Motor neuron (in vitro differentiated cells): ENCODE data around the gene SERTM1. TPM values are rescaled to one million over a fixed set of nuclear protein-coding genes. Genes with fewer than 3 reads are reported as not detected.
A peak's percentile ranks its signal among the peaks of the same experiment; 100 is the strongest.

Source experiments
- ATAC-seq, 8 experiments: fragments of 200-7000 bp; cut with Tn5 transposase; replicated peaks in 6 of 8; 2 replicates each; pipeline ENCODE4 v1.8.0; 2021; ENCODE audit warnings: mild to moderate bottlenecking in 8 of 8, moderate library complexity in 8 of 8
- H3K27ac ChIP-seq, 2 donors: fragments of 250-450 bp; sonication (Bioruptor Pico); 2 replicates each; pipeline ENCODE4 v1.9.0; 2021; ENCODE audit warnings: antibody characterized with exemption in 2 of 2, mild to moderate bottlenecking in 2 of 2, moderate library complexity in 1 of 2
- H3K4me1 ChIP-seq, 2 donors: fragments of 250-450 bp; sonication (Bioruptor Pico); replicated peaks in 1 of 2; 2 replicates each; pipeline ENCODE4 v1.6.1; 2021; ENCODE audit warnings: antibody characterized with exemption in 2 of 2, mild to moderate bottlenecking in 2 of 2, moderate library complexity in 1 of 2
- H3K4me3 ChIP-seq, 5 donors: fragments of 250-450 bp; sonication (Bioruptor Pico); 2 replicates each; pipeline ENCODE4 v1.9.0; 2021; ENCODE audit warnings: antibody characterized with exemption in 5 of 5, mild to moderate bottlenecking in 5 of 5, moderate library complexity in 4 of 5
- WGBS, 10 experiments: fragments of 450-650 bp; shearing (Covaris generic); methylation state at CpG; one replicate each; pipeline ENCODE4 v1.0.0; 2022; 5-methylcytosine and 5-hydroxymethylcytosine counted together
- in situ Hi-C, 9 experiments: fragments of 400-800 bp; cut with MboI; loops; one replicate each; pipeline ENCODE4 v1.15.0; 2021; ENCODE audit warnings: low sequenced_read_pairs in 9 of 9, low pct_unique_long_range_greater_than_20kb in 2 of 9; ENCODE audit not compliant: unreplicated experiment in 9 of 9
- total RNA-seq, 8 experiments: library from RNA; unstranded; fragments of 300-600 nt; gene quantifications; 2 replicates each; pipeline versions ENCODE4 v1.2.3 to v1.2.4, GENCODE V29; 2022

SERTM1 gene
- 10 to 100 TPM in 1 of 8 experiments, under 1 TPM in 6, not detected in 1; 0.05 to 41.2 (median 0.38) TPM for total RNA-seq

DNA sequence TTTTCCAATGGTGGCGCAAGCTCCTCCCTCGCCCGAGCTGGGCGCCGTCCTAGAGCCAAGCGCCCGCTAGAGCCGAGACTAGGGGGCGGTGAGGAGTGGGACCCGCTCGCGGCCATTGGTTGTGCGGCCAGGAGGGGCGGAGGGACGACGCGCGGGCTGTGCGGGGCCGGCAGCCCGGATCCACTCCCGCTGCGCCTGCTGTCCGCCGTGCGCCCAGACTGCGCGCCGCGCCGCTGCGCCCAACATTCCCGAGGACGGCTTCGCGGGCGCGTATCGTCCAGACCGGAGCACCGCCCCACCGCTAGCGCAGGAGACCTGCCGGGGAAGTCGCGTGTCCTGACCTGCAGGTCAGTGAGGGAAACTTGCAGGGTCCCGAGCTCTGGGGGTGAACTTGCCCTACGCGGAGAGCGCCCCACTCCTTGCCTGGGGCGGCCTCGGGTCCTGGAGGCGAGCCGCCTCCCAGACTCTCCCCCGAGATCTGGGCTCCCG lies at the start of gene SERTM1:
Gene SERTM1 (plus strand): TSS at position 183 of the 489 bp plus-strand sequence. CDS start 21,059 bp downstream, outside the sequence.
- no peak within 1 kb of the TSS for H3K27ac ChIP-seq
- WGBS, 10 experiments = no CpG with 5 or more reads among the region's 56 CpGs

DNA sequence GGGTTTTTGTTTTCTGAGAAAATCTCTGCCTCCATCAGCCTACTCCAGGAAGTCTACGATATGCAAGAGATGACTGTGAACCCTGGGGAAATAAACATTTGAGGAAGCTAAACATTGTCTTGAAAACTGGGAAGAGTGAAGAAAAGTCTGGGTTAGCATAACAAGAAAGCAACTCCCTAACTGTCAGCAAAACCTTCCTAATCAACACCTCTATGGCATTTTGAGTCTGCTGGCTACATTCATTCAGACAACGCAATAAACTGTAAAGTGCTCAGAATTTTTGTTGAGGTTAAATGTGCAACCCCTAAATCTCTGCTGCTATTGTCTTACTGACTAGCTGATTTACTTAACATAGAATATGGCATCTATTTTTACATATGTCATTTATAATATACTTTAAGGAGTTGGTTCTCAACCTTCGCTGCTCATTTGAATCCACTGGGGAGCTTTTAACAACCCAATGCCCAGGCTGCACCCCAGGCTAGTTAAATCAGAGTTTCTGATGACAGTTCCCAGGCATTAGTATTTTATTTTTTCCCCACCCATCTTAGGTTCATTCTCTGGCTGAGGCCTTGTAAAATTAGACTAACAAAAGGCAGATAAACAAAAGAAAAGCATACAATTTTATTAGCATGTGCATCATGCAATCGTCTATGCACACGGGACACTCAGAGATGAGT lies 45.3 kb upstream of the SERTM1 start:
- H3K4me3 ChIP-seq = no peak overlapping the region
- in situ Hi-C loops = no loop called here
- peaks cover 2 to 13% of the 10 kb centered on the region in 2 donors for H3K4me1 ChIP-seq
- ATAC-seq = peak in 4 of 8 experiments; percentile 27 to 72 (median 50)
- H3K27ac ChIP-seq = no peak overlapping the region
- WGBS, 10 experiments = 0 to 85% (median 26%) methylated on average over 2 to 5 of the region's 5 CpGs; no CpG with 5 or more reads in 1 of the 10 experiments

More for the DNA sequence above, at the start of gene SERTM1:
- in situ Hi-C loops = no loop called here
- Histone ChIP-seq H3K4me3 (peak within 1 kb of the TSS; percentile 36 to 49 (median 41)), H3K4me1 (no peaks in the 10 kb centered on the region)
- peak; percentile 81 to 100 (median 98) for ATAC-seq

DNA sequence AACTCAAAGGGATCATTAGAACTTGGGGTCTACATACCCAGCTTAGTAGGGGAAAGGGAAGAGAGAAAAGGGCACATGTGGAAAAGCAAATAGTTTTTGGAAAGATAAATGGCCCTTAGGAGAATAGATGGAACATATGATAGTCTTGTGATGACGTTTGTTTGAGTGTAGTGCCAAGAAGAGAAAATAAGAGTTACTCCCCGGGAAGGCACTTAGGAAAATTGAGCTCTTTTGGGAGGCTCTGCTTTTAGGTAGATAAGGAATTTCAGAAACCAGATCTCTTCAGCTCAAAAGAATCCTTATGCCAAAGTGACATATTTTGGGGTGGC lies 44.8 kb upstream of the SERTM1 start:
- H3K4me1 ChIP-seq = peaks cover 2 to 13% of the 10 kb centered on the region in 2 donors
- no peak overlapping the region for H3K27ac ChIP-seq
- WGBS, 10 experiments = 0 to 88% (median 44%) methylated on average over 1 to 2 of the region's 2 CpGs; no CpG with 5 or more reads in 1 of the 10 experiments
- ATAC-seq = peak in 2 of 8 experiments; percentile 12 to 21
- in situ Hi-C loops = no loop called here
- H3K4me3 ChIP-seq = no peak overlapping the region

DNA sequence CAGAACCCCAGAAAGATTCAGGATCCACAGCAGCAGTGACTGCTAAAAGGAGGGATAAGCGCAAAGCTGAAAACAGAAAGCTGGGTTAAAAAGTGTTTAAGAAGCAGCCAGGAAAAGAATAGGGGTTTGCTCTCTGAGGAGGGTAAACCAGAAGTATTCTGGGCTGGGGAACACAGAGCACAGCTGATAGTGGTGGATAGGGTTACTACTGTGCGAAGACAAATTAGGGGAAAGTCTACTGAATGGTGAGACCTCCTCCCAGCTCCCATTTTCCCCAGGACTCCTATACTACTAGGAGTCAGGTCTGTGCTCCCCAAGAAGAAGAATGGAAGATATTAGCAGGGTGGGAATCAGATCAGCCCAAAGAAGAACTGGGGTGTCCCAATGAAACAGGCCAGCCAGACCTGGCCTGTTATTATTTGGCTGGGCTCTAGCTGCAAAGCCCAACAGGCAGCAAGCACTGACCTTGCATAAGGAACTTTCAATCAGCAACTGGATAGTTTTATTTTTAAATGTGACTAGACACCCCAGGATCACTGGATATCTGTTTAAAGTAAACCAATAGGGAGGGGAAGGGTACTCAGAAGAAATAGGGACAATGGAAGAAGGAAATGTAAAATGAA lies 43.5 kb upstream of the SERTM1 start:
- no peak overlapping the region for H3K4me3 ChIP-seq
- 13 to 100% (median 88%) methylated on average over 1 to 2 of the region's 2 CpGs; no CpG with 5 or more reads in 3 of the 10 experiments for WGBS, 10 experiments
- ATAC-seq = peak in 1 of 8 experiments; percentile 37
- no peak overlapping the region for H3K27ac ChIP-seq
- in situ Hi-C loops = no loop called here
- peaks cover 2 to 13% of the 10 kb centered on the region in 2 donors for H3K4me1 ChIP-seq

DNA sequence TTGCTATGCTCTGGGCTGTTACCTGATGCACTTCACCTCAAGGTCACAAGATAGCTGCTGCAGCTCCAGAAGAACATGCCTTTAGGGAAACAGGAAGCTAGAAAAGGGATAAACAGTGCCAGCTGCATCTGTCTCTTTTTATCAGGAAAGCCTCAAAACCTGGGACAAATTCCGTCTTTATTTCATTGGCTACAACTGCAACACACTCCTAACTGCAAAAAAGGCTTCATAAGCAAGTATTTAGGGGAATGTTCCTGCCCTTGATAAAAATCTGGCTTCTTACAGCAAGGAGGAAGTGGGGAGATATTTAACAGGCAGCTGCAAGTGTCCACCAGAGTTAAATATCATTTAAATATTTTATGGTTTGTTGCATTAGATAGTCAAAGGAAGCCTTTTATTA lies 34.2 kb upstream of the SERTM1 start:
- WGBS, 10 experiments = 0 to 92% (median 80%) methylated on average over 1 of the region's 1 CpG; no CpG with 5 or more reads in 3 of the 10 experiments

DNA sequence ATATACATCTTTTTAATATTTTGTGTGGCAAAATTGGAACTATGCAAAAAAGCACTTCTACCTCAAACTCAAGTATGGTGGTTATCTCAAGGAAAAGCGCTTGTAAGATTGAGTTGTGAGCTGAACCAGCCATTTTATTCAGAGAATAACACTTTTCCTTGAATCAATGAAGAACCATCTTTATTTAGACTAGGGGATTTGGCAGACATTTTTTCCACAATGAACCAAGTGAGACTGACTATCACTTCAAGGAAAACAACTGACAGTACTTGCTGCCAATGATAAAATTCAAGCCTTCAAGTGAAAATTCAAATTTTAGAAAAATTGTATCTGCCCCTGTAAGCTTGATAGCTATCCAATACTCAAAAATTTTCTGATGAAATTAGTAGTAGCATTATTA lies 23.2 kb upstream of the SERTM1 start:
- Histone ChIP-seq H3K4me3 (no peak overlapping the region), H3K4me1 (no peaks in the 10 kb centered on the region), H3K27ac (no peak overlapping the region)
- WGBS, 10 experiments = 0 to 100% (median 78%) methylated on average over 1 of the region's 1 CpG; no CpG with 5 or more reads in 3 of the 10 experiments
- in situ Hi-C loops = no loop called here
- no peak for ATAC-seq

More for the DNA sequence above, 34.2 kb upstream of the SERTM1 start:
- no peak for ATAC-seq
- in situ Hi-C loops = no loop called here
- H3K4me3 ChIP-seq = no peak overlapping the region
- H3K4me1 ChIP-seq = no peaks in the 10 kb centered on the region
- H3K27ac ChIP-seq = no peak overlapping the region

DNA sequence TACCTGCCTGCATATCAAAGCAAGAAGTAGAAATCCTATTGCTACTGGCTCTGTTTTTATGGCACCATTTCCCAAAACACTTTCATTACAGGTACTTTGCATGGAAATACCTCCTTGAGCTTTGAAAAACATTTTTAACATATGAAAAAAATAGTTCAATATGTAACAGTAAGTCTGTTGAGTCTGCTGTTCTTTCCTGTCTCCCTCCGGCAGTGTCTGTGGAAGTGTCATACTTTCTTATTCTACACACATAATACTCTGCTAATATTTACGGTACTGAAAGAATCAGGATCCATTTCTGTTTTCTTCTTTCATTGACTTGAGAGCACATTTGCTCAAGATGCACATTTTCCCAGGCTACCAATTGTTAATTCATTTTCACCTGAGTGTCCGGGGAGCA lies 8.2 kb upstream of the SERTM1 start:
- H3K4me3 ChIP-seq = no peak overlapping the region
- H3K27ac ChIP-seq = no peak overlapping the region
- WGBS, 10 experiments = 59 to 100% (median 84%) methylated on average over 1 to 3 of the region's 3 CpGs; no CpG with 5 or more reads in 1 of the 10 experiments
- H3K4me1 ChIP-seq = no peaks in the 10 kb centered on the region
- in situ Hi-C loops = no loop called here
- no peak for ATAC-seq

DNA sequence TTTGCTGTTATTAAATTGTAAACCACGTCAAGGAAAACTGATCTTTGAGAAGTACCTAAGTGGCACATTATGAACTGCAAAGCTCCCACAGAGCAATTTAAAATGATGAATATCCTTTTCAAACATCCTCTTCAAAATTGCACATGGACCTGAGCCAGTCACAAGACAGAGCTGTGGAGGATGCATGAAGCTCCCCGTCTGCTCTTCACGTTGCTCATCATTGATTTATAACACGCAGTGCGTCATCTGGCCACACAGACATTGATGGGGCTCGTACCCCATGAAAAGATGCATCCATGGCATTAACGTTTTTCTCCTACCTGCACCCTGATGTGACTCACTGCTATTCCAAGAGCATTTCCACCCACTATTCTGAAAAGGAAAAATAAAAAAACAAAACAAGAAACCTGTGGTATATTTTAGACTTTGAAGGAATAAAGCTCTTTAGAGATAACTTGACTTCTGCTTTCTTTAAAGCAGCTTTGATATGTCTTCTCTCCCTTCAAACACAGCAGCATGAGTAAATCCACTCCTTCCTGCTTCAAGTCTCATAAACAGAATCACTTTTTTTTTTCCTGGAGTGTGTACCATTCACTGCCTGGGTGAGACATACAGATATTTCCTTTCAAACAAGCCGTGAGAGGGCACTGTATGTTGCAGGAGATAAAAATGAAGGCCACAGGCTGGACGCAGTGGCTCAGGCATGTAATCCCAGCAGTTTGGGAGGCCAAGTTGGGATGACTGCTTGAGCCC lies 7.2 kb upstream of the SERTM1 start:
- 15 to 100% (median 62%) methylated on average over 1 to 9 of the region's 9 CpGs for WGBS, 10 experiments
- H3K4me3 ChIP-seq = no peak overlapping the region
- ATAC-seq = no peak
- in situ Hi-C loops = no loop called here
- H3K4me1 ChIP-seq = no peaks in the 10 kb centered on the region
- no peak overlapping the region for H3K27ac ChIP-seq

DNA sequence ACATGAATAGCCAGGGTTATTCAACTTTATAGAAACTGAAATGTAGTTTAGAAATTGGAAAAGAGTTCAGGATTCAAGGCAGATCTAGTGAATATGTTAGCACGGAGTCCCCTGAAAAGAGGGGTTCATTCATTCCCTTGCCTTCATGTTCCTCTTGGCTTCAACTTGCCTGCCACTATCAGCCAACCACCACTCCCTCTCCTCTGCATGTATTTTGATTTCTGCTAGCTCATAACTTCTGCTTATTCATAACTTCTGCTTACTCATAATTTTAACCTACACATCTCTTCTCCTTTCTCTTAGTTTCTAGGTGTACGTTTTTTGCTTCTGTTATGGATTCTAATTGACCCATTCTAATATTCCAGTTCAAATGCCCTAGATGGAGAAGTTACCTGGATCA lies 5.5 kb upstream of the SERTM1 start:
- H3K27ac ChIP-seq = no peak overlapping the region
- in situ Hi-C loops = no loop called here
- H3K4me1 ChIP-seq = no peaks in the 10 kb centered on the region
- H3K4me3 ChIP-seq = no peak overlapping the region
- ATAC-seq = no peak
- WGBS, 10 experiments = 0 to 86% (median 62%) methylated on average over 1 to 2 of the region's 2 CpGs

DNA sequence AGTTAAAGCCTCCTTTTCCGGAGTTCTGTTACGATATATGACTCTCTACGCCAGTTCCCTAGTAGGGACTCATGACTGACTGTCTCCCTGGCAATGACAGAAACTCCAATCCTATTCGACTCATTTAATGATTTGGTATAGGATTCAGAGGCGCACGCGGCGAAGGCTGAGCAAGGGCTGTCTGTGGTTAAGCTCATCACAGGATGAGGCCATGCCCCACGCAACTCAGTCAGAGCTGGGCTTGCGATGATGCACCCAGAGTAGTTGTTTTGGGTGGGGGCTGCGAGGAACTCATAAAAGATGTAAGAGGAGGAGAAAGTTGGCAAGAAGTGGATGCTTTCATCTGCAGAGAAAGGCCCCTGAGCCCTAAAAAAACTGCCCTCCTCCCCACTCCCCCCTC lies 468 bp upstream of the SERTM1 start:
- peak in 4 of 8 experiments; percentile 3 to 14 (median 12) for ATAC-seq
- H3K4me1 ChIP-seq = no peaks in the 10 kb centered on the region
- H3K4me3 ChIP-seq = peak overlapping the region; percentile 36 to 49 (median 41)
- in situ Hi-C loops = no loop called here
- 26 to 74% (median 58%) methylated on average over 1 to 10 of the region's 11 CpGs; no CpG with 5 or more reads in 4 of the 10 experiments for WGBS, 10 experiments
- no peak overlapping the region for H3K27ac ChIP-seq

DNA sequence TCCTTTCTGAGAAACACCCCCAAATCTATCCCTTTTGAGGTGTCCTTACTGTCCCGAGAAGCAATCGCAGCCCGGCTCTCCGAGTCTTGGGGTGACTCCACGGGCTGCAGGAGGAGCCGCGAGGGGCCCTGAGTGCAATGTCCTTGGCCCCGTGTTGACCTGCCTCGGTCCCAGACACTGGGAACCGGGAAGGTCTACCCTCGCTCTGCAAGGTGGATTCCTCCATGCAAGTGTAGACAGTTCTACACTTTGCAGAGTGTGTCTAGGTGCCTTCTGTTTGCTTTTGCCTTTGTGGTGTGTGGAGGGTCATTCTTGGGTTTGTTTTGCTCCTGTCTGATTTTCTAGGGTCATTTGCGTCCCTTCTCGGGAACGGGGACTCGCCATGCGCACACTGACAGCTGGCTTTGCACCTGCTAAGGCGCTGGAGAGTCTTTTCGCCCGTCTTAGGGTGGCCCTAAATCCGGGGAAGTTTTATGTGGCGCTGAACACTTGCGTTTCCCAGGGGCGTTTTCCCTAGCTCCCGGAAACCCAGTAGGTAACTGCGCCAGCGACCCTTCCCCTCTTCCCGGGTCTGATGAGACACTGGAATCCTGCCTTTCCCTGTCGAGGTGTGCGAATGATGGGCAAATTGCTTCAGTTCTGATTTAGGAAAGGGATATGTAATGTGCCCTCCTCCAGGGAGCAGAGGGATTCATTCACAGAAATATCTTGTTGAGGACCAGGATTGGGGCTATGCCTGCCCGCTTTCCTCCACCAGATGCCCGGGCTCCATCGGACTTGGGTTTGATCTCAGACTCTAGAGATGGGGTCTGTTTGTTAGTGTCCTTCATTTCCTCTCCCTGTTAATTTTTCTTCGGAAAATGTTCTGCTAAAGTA lies 755 bp downstream of the SERTM1 start:
- ATAC-seq = peak; percentile 7 to 49 (median 39)
- H3K4me1 ChIP-seq = no peaks in the 10 kb centered on the region
- no peak overlapping the region for H3K27ac ChIP-seq
- peak overlapping the region; percentile 36 to 49 (median 41) for H3K4me3 ChIP-seq
- in situ Hi-C loops = no loop called here
- WGBS, 10 experiments = 2 to 40% (median 8%) methylated on average over 1 to 21 of the region's 33 CpGs; no CpG with 5 or more reads in 1 of the 10 experiments

DNA sequence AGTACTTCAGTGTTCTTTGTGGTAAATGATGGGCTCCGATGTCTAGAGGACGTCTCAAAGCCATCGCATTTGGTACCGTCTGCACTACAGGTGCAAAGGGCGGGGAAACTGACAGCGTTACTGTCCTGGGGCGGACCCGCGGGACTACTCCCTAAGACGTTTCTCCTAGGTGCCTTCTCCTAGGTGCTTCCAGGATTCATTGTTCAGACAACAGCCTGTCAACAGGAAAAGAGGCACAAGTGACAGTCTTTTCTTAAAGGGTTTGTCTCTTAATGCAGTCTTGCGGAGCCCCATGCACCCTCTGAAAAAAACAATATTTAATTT lies 1.4 kb downstream of the SERTM1 start:
- 0 to 90% (median 30%) methylated on average over 1 to 7 of the region's 11 CpGs; no CpG with 5 or more reads in 1 of the 10 experiments for WGBS, 10 experiments
- Histone ChIP-seq H3K4me3 (no peak overlapping the region), H3K4me1 (no peaks in the 10 kb centered on the region), H3K27ac (no peak overlapping the region)
- in situ Hi-C loops = no loop called here
- no peak for ATAC-seq
